CD4-positive, alpha-beta memory T cell (primary cell): ENCODE data around the gene MMP24OS. TPM values are rescaled to one million over a fixed set of nuclear protein-coding genes. Genes with fewer than 3 reads are reported as not detected.

Source experiments
- CTCF ChIA-PET: fragments of 350-600 bp; sonication (Branson Sonifier 250); formaldehyde crosslinking; loops from one replicate; lab custom pipeline; 2021; ENCODE audit warnings: inconsistent platforms; ENCODE audit not compliant: partially characterized antibody; lab: Charles Lee
- POLR2A ChIA-PET: fragments of 350-600 bp; sonication (Branson Sonifier 250); formaldehyde crosslinking; loops from one replicate; lab custom pipeline; 2021; ENCODE audit not compliant: partially characterized antibody; lab: Charles Lee
- DNase-seq, 5 donors: peaks; one replicate each; pipeline versions ENCODE4 v3.0.0 to v3.0.0-alpha.2; 2020 to 2022; ENCODE audit warnings: mixed read lengths in 1 of 5
- H3K27ac ChIP-seq: one replicate; pipeline ENCODE4 v1.7.0; 2013; ENCODE audit warnings: low read depth, low read length
- H3K27me3 ChIP-seq: 2 replicates; pipeline ENCODE4 v1.7.0; 2013; ENCODE audit warnings: mild to moderate bottlenecking, low read length, moderate library complexity; ENCODE audit not compliant: insufficient read depth
- H3K36me3 ChIP-seq: 2 replicates; pipeline ENCODE4 v1.7.0; 2013; ENCODE audit warnings: mild to moderate bottlenecking, low read length, moderate library complexity; ENCODE audit not compliant: insufficient read depth
- H3K4me1 ChIP-seq: 2 replicates; pipeline ENCODE4 v1.7.0; 2013; ENCODE audit warnings: mild to moderate bottlenecking, low read length, moderate library complexity; ENCODE audit not compliant: insufficient read depth
- H3K4me3 ChIP-seq, 2 donors: one replicate each; pipeline ENCODE4 v1.7.0; 2013; ENCODE audit warnings: low read length in 2 of 2, mild to moderate bottlenecking in 1 of 2
- H3K9me3 ChIP-seq, 2 donors: one replicate each; pipeline ENCODE4 v1.7.0; 2013; ENCODE audit warnings: low read length in 2 of 2, control low read depth in 1 of 2; ENCODE audit not compliant: control insufficient read depth in 1 of 2
- H3K27ac Mint-ChIP-seq, 7 donors: one replicate each; pipeline ENCODE4 v1.8.0; 2020 to 2021; ENCODE audit warnings: mixed read lengths in 7 of 7, mild to moderate bottlenecking in 6 of 7, inconsistent platforms in 3 of 7, moderate library complexity in 3 of 7
- H3K27me3 Mint-ChIP-seq, 2 donors: one replicate each; pipeline ENCODE4 v1.8.0; 2020 to 2021; ENCODE audit warnings: mixed read lengths in 2 of 2
- H3K36me3 Mint-ChIP-seq, 2 donors: one replicate each; pipeline ENCODE4 v1.8.0; 2020 to 2021; ENCODE audit warnings: mixed read lengths in 2 of 2, inconsistent platforms in 1 of 2, mild to moderate bottlenecking in 1 of 2
- H3K4me1 Mint-ChIP-seq, 4 donors: one replicate each; pipeline ENCODE4 v1.8.0; 2020 to 2021; ENCODE audit warnings: mixed read lengths in 4 of 4, mild to moderate bottlenecking in 1 of 4
- H3K4me3 Mint-ChIP-seq, 8 donors: one replicate each; pipeline ENCODE4 v1.8.0; 2020 to 2021; ENCODE audit warnings: mixed read lengths in 8 of 8, mild to moderate bottlenecking in 7 of 8, moderate library complexity in 6 of 8, inconsistent platforms in 3 of 8
- H3K9me3 Mint-ChIP-seq, 8 donors: one replicate each; pipeline ENCODE4 v1.8.0; 2020 to 2021; ENCODE audit warnings: mixed read lengths in 8 of 8, mild to moderate bottlenecking in 5 of 8, inconsistent platforms in 3 of 8, moderate library complexity in 1 of 8
- intact Hi-C: fragments of 100-400 bp; cut with micrococcal nuclease; formaldehyde crosslinking; loops from one replicate; pipeline ENCODE4 v1.15.1; 2023
- polyA plus RNA-seq, 2 donors: library from polyadenylated mRNA; unstranded; fragments of 300-500 nt; fragmentation: Illumina TruSeq; gene quantifications; one replicate each; pipeline ENCODE4 v1.2.3, GENCODE V29; 2021
- total RNA-seq, 2 experiments: library from RNA; stranded (reverse); gene quantifications; one replicate each; pipeline ENCODE4 v1.2.3, GENCODE V29; 2021

Gene MMP24OS
- total and polyA plus RNA-seq, 4 experiments from 2014 or later = 4.4 to 91.6 (median 47.0) TPM

DNA sequence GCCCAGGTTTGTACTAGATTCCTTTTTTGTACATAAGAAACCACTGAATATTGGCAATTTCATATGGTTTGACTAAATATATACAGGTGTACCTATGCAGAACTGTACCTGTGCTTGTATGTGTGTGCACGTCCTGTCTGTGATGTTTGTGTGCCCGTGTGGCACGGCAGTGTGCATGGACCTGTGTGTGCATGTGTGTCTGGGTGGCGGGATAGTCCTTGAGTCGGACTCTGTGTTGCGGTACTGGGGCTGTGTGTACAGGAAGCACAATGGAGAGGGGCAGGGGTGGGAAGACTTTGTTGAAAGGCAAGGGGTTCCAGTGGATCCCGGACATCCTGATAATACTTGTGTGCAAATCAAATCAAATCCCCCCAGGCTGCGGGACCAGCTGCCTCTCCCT is 17.8 kb upstream of the MMP24OS start:
- no peaks in the 10 kb centered on the region for H3K27me3 ChIP-seq
- H3K9me3 ChIP-seq = no peaks in the 10 kb centered on the region
- intact Hi-C loops = no loop called here
- DNase-seq = no peak
- H3K36me3 Mint-ChIP-seq = no peaks in the 10 kb centered on the region
- no peaks in the 10 kb centered on the region for H3K4me1 ChIP-seq
- H3K9me3 Mint-ChIP-seq = no peaks in the 10 kb centered on the region
- H3K4me3 Mint-ChIP-seq = no peak overlapping the region
- no peak overlapping the region for H3K27ac ChIP-seq
- H3K36me3 ChIP-seq = no peaks in the 10 kb centered on the region
- no peak overlapping the region for H3K4me3 ChIP-seq
- ChIA-PET POLR2A (no interaction called here), CTCF (interaction anchor here (1.6 to 5.8 kb wide), 2 partner anchors 8 to 10 kb away, joined by 5 to 27 read pairs; no protein-coding TSS in a partner anchor)
- H3K27ac Mint-ChIP-seq = no peak overlapping the region
- no peaks in the 10 kb centered on the region for H3K4me1 Mint-ChIP-seq
- peaks cover 3 to 8% of the 10 kb centered on the region in 2 donors for H3K27me3 Mint-ChIP-seq

DNA sequence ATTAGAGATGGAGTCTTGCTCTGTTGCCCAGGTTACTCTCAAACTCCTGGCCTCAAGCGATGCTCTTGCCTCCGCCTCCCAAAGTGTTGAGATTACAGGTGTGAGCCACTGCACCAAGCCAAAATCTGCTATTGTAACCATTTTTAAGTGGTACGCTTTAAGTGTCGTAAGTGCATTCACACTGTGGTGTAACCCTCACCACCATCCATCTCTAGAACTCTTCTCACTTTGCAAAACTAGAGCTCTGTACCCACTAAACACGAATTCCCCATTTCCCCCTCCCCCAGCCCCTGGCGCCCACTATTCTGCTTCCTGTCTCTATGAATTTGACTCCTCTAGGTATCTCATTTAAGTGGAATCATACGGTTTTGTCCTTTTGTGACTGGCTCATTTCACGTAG is 17.1 kb upstream of the MMP24OS start:
- no peak overlapping the region for H3K27ac ChIP-seq
- H3K27ac Mint-ChIP-seq = no peak overlapping the region
- H3K4me1 ChIP-seq = no peaks in the 10 kb centered on the region
- no peaks in the 10 kb centered on the region for H3K36me3 Mint-ChIP-seq
- ChIA-PET CTCF (interaction anchor here (1.6 to 5.8 kb wide), 2 partner anchors 8 to 11 kb away, joined by 5 to 27 read pairs; no protein-coding TSS in a partner anchor), POLR2A (no interaction called here)
- DNase-seq = no peak
- intact Hi-C loops = no loop called here
- no peaks in the 10 kb centered on the region for H3K4me1 Mint-ChIP-seq
- no peaks in the 10 kb centered on the region for H3K36me3 ChIP-seq
- no peaks in the 10 kb centered on the region for H3K9me3 ChIP-seq
- no peak overlapping the region for H3K4me3 Mint-ChIP-seq
- H3K9me3 Mint-ChIP-seq = no peaks in the 10 kb centered on the region
- no peak overlapping the region for H3K4me3 ChIP-seq
- H3K27me3 ChIP-seq = no peaks in the 10 kb centered on the region
- H3K27me3 Mint-ChIP-seq = peaks cover 3 to 8% of the 10 kb centered on the region in 2 donors

DNA sequence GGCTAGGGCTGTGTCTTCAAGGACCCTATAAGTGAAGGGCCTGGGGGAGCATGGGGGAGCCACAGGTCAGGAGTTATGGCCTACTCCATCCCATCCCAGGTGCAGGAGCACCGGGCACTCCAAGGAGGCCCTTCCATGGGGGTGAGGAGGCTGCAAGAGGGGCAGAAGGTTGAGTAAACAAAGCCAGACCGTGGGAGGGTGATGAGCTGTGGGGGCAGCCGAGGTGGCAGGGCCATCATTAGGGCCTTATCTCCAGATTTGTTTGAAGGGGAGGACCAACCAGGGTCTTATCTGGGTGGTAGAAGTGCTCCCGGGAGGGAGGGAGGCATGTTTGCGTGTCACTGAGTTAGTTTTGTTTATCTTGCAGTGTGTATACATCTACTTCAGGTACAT is 16.4 kb upstream of the MMP24OS start:
- H3K4me1 ChIP-seq = no peaks in the 10 kb centered on the region
- H3K4me3 ChIP-seq = no peak overlapping the region
- intact Hi-C loops = no loop called here
- ChIA-PET CTCF (interaction anchor here (1.6 to 5.8 kb wide), 2 partner anchors 9 to 12 kb away, joined by 5 to 27 read pairs; no protein-coding TSS in a partner anchor), POLR2A (no interaction called here)
- no peaks in the 10 kb centered on the region for H3K36me3 Mint-ChIP-seq
- no peak overlapping the region for H3K27ac Mint-ChIP-seq
- H3K27ac ChIP-seq = no peak overlapping the region
- no peaks in the 10 kb centered on the region for H3K9me3 ChIP-seq
- no peak overlapping the region for H3K4me3 Mint-ChIP-seq
- H3K9me3 Mint-ChIP-seq = no peaks in the 10 kb centered on the region
- peaks cover 3 to 8% of the 10 kb centered on the region in 2 donors for H3K27me3 Mint-ChIP-seq
- no peaks in the 10 kb centered on the region for H3K36me3 ChIP-seq
- no peaks in the 10 kb centered on the region for H3K27me3 ChIP-seq
- no peaks in the 10 kb centered on the region for H3K4me1 Mint-ChIP-seq
- DNase-seq = no peak

DNA sequence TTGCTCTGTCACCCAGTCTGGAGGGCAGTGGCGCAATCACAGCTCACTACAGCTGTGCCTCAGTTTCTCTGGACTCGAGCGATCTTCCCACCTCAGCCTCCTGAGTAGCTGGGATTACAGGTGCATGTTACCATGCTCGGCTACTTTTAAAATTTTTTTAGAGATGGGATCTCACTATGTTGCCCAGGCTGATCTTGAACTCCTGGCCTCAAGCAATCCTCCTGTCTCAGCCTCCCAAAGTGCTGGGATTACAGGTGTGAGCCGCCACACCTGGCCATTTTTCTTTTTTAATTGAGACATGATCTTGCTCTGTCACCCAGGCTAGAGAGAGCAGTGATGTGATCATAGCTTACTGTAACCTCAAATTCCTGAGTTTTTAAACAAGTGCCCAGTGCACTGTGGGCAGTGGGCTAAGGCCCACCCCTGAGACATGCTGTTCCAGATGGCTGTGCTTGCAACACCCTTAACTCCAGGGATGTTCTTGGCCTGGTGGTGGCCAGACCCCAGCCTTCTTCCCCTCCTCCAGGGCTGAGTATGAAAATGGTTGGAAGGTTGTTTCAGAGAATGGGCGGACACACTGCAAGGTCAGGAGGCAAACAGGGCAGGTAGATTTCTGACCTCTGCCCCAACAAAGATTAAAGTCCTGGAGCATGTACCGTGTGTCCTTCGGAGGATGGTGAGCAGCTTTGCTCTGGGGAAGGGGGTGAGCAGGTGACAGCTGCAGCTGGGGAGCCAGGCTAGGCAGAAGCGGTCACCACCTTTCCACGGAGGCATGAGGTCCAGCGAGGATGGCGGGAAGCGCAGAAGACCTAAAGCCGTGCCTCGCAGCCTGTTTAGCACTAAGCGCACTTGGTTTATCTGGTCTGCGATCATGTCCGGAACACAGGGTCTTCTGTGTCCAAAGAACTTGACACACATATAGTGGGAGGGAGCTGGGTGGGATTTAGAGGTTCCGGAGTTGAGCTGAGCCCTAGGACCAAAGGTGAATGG is 15.7 kb upstream of the MMP24OS start:
- Mint-ChIP-seq H3K4me3 (no peak overlapping the region), H3K36me3 (no peaks in the 10 kb centered on the region), H3K27me3 (peaks cover 3 to 8% of the 10 kb centered on the region in 2 donors), H3K9me3 (no peaks in the 10 kb centered on the region), H3K4me1 (no peaks in the 10 kb centered on the region), H3K27ac (no peak overlapping the region)
- ChIA-PET CTCF (interaction anchor here (0.6 to 5.8 kb wide), 3 partner anchors 10 to 29 kb away, joined by 3 to 27 read pairs (median 4); no protein-coding TSS in a partner anchor), POLR2A (no interaction called here)
- DNase-seq = no peak
- Histone ChIP-seq H3K9me3 (no peaks in the 10 kb centered on the region), H3K27ac (no peak overlapping the region), H3K27me3 (no peaks in the 10 kb centered on the region), H3K4me1 (no peaks in the 10 kb centered on the region), H3K36me3 (no peaks in the 10 kb centered on the region), H3K4me3 (no peak overlapping the region)
- intact Hi-C loops = no loop called here

DNA sequence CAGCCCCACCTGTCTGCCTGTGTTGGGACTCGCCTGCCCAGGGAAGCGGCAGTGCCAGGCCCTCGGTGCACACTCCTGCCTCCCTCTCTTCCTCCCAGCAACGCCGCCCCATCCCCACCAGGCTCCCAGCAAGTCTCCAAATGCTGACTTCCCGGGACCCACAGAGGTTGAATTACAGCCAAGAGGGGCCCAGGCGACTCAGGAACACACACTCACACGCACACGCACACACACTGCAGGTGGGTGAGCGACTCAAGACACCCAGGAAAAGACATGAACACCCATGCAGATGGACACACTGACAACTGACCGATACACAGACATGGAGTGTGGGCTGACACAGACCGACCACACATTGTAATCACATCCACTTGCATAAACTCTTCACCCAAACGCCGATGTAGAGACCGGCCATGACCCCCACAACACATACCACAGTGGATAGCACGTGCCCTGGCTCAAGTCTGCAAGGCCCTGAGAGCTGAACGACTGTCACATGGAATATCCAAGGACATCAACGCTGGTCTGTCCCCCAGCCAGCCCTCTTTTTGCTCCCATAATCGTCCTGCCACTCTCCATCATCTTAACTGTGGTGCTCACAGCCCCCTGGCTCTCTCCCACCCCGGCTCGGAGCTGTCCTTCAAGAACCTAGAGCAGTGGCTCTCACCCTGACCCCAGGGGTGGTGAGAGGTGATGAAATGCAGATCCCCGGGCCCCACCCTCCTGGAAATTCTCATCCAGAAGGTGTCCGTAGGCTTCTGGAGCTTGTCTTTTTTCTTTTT is 14.8 kb upstream of the MMP24OS start:
- no peak for DNase-seq
- Histone ChIP-seq H3K9me3 (no peaks in the 10 kb centered on the region), H3K36me3 (no peaks in the 10 kb centered on the region), H3K4me3 (no peak overlapping the region), H3K27me3 (no peaks in the 10 kb centered on the region), H3K27ac (no peak overlapping the region), H3K4me1 (no peaks in the 10 kb centered on the region)
- intact Hi-C loops = no loop called here
- CTCF ChIA-PET = interaction anchor here (1.2 to 5.8 kb wide), 2 partner anchors 11 to 16 kb away, joined by 3 to 27 read pairs; no protein-coding TSS in a partner anchor
- Mint-ChIP-seq H3K4me1 (no peaks in the 10 kb centered on the region), H3K4me3 (no peak overlapping the region), H3K27me3 (peaks cover 3 to 8% of the 10 kb centered on the region in 2 donors), H3K9me3 (no peaks in the 10 kb centered on the region), H3K36me3 (no peaks in the 10 kb centered on the region), H3K27ac (no peak overlapping the region)
- POLR2A ChIA-PET = no interaction called here

DNA sequence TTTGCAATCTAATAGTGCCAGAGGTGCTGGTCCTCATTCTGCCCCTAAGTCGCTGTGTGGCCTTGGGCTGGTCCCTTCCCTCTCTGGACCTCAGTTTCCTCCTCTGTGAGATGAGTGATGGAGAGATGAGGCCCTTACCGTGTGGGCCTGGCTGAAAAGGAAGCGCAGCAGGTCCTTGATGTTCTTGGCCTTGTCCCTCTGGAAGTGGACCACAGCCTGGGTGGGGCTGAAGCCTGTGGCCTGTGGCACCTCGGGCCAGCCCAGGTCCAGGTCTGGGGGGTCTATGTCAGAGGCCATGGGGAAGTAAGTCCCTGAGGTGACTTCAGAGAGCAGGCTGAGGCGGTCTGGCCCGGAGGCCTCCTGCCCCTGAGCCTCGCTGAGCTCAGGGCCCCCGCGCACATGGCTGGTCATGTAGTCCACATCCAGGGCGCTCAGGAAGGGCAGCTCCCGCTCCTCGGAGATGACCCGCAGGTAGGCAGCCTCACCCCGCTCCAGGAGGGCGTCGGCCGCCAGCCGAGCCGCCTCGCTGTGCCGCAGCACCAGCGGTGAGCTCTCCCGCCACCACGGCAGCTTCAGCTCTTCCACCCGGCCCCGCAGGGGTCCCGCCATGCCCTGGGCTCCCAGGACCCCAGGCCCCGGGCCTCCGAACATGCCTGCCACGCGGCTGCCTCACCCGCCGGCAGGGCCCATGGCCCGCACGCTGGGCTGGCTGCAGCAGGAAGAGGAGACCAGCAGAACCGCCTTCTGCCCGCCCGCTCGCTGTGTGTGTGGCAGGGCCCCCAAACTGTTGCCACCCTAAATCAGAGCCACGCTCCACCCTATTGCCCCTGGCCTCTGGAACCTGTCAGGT is 14.0 kb upstream of the MMP24OS start, which contains the start of gene FAM83C:
FAM83C (minus strand) TSS at position 772 of the 850 bp plus-strand sequence; CDS start at position 651, 121 bp downstream.
- Histone ChIP-seq H3K27ac (no peak within 1 kb of the TSS), H3K27me3 (no peaks in the 10 kb centered on the region), H3K4me1 (no peaks in the 10 kb centered on the region), H3K36me3 (no peaks in the 10 kb centered on the region), H3K9me3 (no peaks in the 10 kb centered on the region), H3K4me3 (no peak within 1 kb of the TSS)
- no peak within 1 kb of the TSS for H3K4me3 Mint-ChIP-seq
- no peaks in the 10 kb centered on the region for H3K36me3 Mint-ChIP-seq
- ChIA-PET CTCF (interaction anchor here (5.8 kb wide), 1 partner anchor 11 kb away, joined by 27 read pairs; no protein-coding TSS in a partner anchor), POLR2A (no interaction called here)
- no peaks in the 10 kb centered on the region for H3K4me1 Mint-ChIP-seq
- H3K9me3 Mint-ChIP-seq = no peaks in the 10 kb centered on the region
- H3K27ac Mint-ChIP-seq = no peak within 1 kb of the TSS
- H3K27me3 Mint-ChIP-seq = peaks cover 3 to 8% of the 10 kb centered on the region in 2 donors
- no peak for DNase-seq
- intact Hi-C loops = no loop called here
